K562 (cell line): Measurements from ENCODE around the gene CERS2. TPM values are rescaled to one million over a fixed set of nuclear protein-coding genes. Genes with fewer than 3 reads are reported as not detected.
A peak's percentile ranks its signal among the peaks of the same experiment; 100 is the strongest.

Experiments
- ATAC-seq: fragments of 200-7000 bp; cut with Tn5 transposase; 3 replicates; pipeline ENCODE4 v1.9.1; 2020; ENCODE audit warnings: moderate library complexity
- BruUV-seq: library from RNA; stranded (reverse); fragments of 400-500 nt; replicated peaks from 2 replicates; lab custom pipeline; 2021; lab: Mats Ljungman, UMichigan
- CTCF ChIA-PET: fragments of 300-600 bp; formaldehyde crosslinking; extraction: SDS; loops from one replicate; lab custom pipeline; 2021; ENCODE audit warnings: low intra/inter-chr PET ratio; lab: Yijun Ruan, JAX
- POLR2A ChIA-PET: fragments of 300-600, 350-650 bp; sonication (Branson Sonifier 250); formaldehyde crosslinking; extraction: SDS; loops from one replicate; lab custom pipeline; 2021; ENCODE audit warnings: antibody characterized with exemption, inconsistent platforms; lab: Yijun Ruan, JAX
- DNase-seq, 4 experiments: peaks; one replicate each; pipeline versions ENCODE4 v3.0.0 to v3.0.0-alpha.2; 2011 to 2018; ENCODE audit warnings: low spot score in 3 of 4, mixed read lengths in 3 of 4; ENCODE audit errors: extremely low read depth in 1 of 4
- FAIRE-seq: peaks from 2 replicates; lab custom pipeline; 2011; peaks lifted over from hg19 to GRCh38; lab: Jason Lieb, UNC
- H2AFZ ChIP-seq: 2 replicates; pipeline ENCODE4 v1.6.0; 2011; ENCODE audit warnings: low read depth, low read length, control low read depth, inconsistent platforms
- H3K27ac ChIP-seq: fragments of 200-600 bp; 3 replicates; pipeline ENCODE4 v1.8.0; 2011; ENCODE audit warnings: low read depth, mild to moderate bottlenecking, control low read depth, inconsistent platforms, low read length, moderate library complexity, mixed read lengths; ENCODE audit errors: extremely low read depth
- H3K27me3 ChIP-seq, 2 experiments: fragments of 300-600 bp in 1 of 2; 2 replicates in 1 of 2; 3 replicates in 1 of 2; pipeline versions ENCODE4 v1.6.0 to v1.8.0; 2011; ENCODE audit warnings: inconsistent platforms in 2 of 2, low read length in 2 of 2, mild to moderate bottlenecking in 1 of 2, mixed read lengths in 1 of 2, moderate library complexity in 1 of 2; ENCODE audit not compliant: control insufficient read depth in 2 of 2, insufficient read depth in 2 of 2
- H3K36me3 ChIP-seq: fragments of 300-600 bp; 3 replicates; pipeline ENCODE4 v1.8.0; 2011; ENCODE audit warnings: mild to moderate bottlenecking, low read length, inconsistent platforms; ENCODE audit not compliant: control insufficient read depth, insufficient read depth
- H3K4me1 ChIP-seq, 2 experiments: fragments of 200-600 bp in 1 of 2; replicated peaks in 1 of 2; 2 replicates in 1 of 2; 3 replicates in 1 of 2; pipeline versions ENCODE4 v1.5.1 to v1.8.0; 2011; ENCODE audit warnings: inconsistent platforms in 2 of 2, low read length in 2 of 2, mild to moderate bottlenecking in 1 of 2, mixed read lengths in 1 of 2, moderate library complexity in 1 of 2; ENCODE audit not compliant: control insufficient read depth in 2 of 2, insufficient read depth in 2 of 2
- H3K4me2 ChIP-seq: 2 replicates; pipeline ENCODE4 v1.6.1; 2011; ENCODE audit warnings: low read length, control low read depth, inconsistent platforms, mixed read lengths; ENCODE audit not compliant: insufficient read depth
- H3K4me3 ChIP-seq: fragments of 200-600 bp; sonication (generic), shearing (Covaris generic); 2 replicates; pipeline ENCODE4 v1.5.1; 2016; ENCODE audit warnings: control low read depth, inconsistent platforms
- H3K79me2 ChIP-seq: fragments of 200-600 bp; 3 replicates; pipeline ENCODE4 v1.8.0; 2011; ENCODE audit warnings: low read length, inconsistent platforms; ENCODE audit not compliant: control insufficient read depth, insufficient read depth
- H3K9ac ChIP-seq, 2 experiments: 2 replicates each; pipeline versions ENCODE4 v1.6.0 to v1.6.1; 2011; ENCODE audit warnings: low read depth in 2 of 2, low read length in 2 of 2, control low read depth in 1 of 2, inconsistent platforms in 1 of 2, mild to moderate bottlenecking in 1 of 2, mixed read lengths in 1 of 2; ENCODE audit not compliant: insufficient read depth in 1 of 2
- H3K9me1 ChIP-seq: one replicate; pipeline ENCODE4 v1.6.0; 2011; ENCODE audit warnings: inconsistent platforms, mild to moderate bottlenecking, low read length, moderate library complexity; ENCODE audit not compliant: control insufficient read depth, insufficient read depth
- H3K9me3 ChIP-seq: replicated peaks from 2 replicates; pipeline ENCODE4 v1.5.1; 2011; ENCODE audit warnings: low read depth, low read length, inconsistent platforms; ENCODE audit not compliant: control insufficient read depth, insufficient read depth
- H4K20me1 ChIP-seq: replicated peaks from 2 replicates; pipeline ENCODE4 v1.6.1; 2011; ENCODE audit warnings: low read length, inconsistent platforms, mixed read lengths; ENCODE audit not compliant: control insufficient read depth, insufficient read depth
- DPF2 ChIP-seq: fragments of 450-650 bp; IDR thresholded peaks from 2 replicates; pipeline ENCODE4 v1.6.1; 2016
- NFRKB ChIP-seq: fragments of 450-650 bp; IDR thresholded peaks from 2 replicates; pipeline ENCODE4 v1.6.1; 2016; ENCODE audit warnings: low read depth
- POLR2H ChIP-seq: IDR thresholded peaks from 2 replicates; pipeline ENCODE4 v1.6.1; 2016; ENCODE audit warnings: missing genetic modification characterization, low read depth, mild to moderate bottlenecking, control low read depth, missing compliant biosample characterization, moderate library complexity
- ZKSCAN1 ChIP-seq: fragments of 150-350 bp; IDR thresholded peaks from 2 replicates; pipeline ENCODE4 v1.6.1; 2016; ENCODE audit warnings: low read depth, low read length
- ZNF175 ChIP-seq: fragments of 200-800 bp; sonication (Bioruptor generic); IDR thresholded peaks from 2 replicates; pipeline ENCODE4 v1.6.1; 2016; ENCODE audit warnings: low read depth, mild to moderate bottlenecking, missing genetic modification characterization, missing compliant biosample characterization
- ZNF324 ChIP-seq: fragments of 250-450 bp; sonication (Bioruptor Pico); IDR thresholded peaks from 2 replicates; pipeline ENCODE4 v1.4.0; 2020; ENCODE audit warnings: mild to moderate bottlenecking
- WGBS: fragments of 100-300 bp; shearing (Covaris generic); methylation state at CpG from one replicate; pipeline ENCODE4 v1.1.6; 2016; ENCODE audit warnings: low coverage, mixed read lengths; ENCODE audit not compliant: insufficient coverage; ENCODE audit errors: missing lambda C conversion rate; 5-methylcytosine and 5-hydroxymethylcytosine counted together
- in situ Hi-C: fragments of 300-500 bp; cut with MboI; formaldehyde crosslinking; loops from 4 replicates; pipeline ENCODE4 v1.15.0; 2018; ENCODE audit warnings: inconsistent platforms, mixed read lengths
- intact Hi-C: fragments of 100-400 bp; cut with micrococcal nuclease; formaldehyde crosslinking; loops from 2 replicates; pipeline ENCODE4 v1.14.2; 2022
- polyA plus RNA-seq, 8 experiments: library from polyadenylated mRNA; depleted of rRNA in 4 of 8; stranded (reverse) in 5 of 8; unstranded in 3 of 8; fragments of >200 nt; fragmentation: Nextera tagmentation in 2 of 8; fragmentation: Illumina TruSeq in 1 of 8; extraction: Ambion mirVana in 2 of 8; extraction: Trizol in 1 of 8; gene quantifications; 2 replicates each; pipeline versions ENCODE4 v1.2.1 to v1.2.3, GENCODE V29; 2011 to 2014; ENCODE audit warnings: inconsistent platforms in 1 of 8, missing spikeins in 1 of 8
- total RNA-seq, 7 experiments: library from RNA; depleted of rRNA in 6 of 7; stranded (reverse); fragments of >200 nt in 6 of 7; fragmentation: Illumina TruSeq in 2 of 7; extraction: Trizol in 2 of 7; gene quantifications; 2 replicates each; pipeline versions ENCODE4 v1.2.1 to v1.2.3, GENCODE V29; 2011 to 2021; ENCODE audit warnings: low replicate concordance in 1 of 7

CERS2 gene
- total and polyA plus RNA-seq, 9 of the 15 experiments (the other 6 are each of a cell fraction or from before 2014, with no cell fraction given): 23.4 to 295 (median 132) TPM

GRCh38 chr1:150995460-150995859 lies 20.8 kb upstream of the CERS2 start:
- 43% methylated on average over 4 of the region's 4 CpGs for WGBS
- CTCF ChIA-PET: interaction anchor here (0.6 to 2.6 kb wide), 6 partner anchors 373 to 841 kb away, joined by 3 to 9 read pairs (median 3); no protein-coding TSS in a partner anchor
- Histone ChIP-seq H4K20me1 (no peaks in the 10 kb centered on the region), H3K27me3 (no peaks in the 10 kb centered on the region), H3K4me3 (no peak overlapping the region), H3K9me3 (no peaks in the 10 kb centered on the region), H3K9me1 (no peaks in the 10 kb centered on the region), H3K27ac (no peak overlapping the region), H3K9ac (no peak overlapping the region; a peak in 1 of 4 replicates), H3K4me1 (peaks cover 23 to 28% of the 10 kb centered on the region in 2 experiments; a peak in 4 of 5 replicates), H3K36me3 (peaks cover 11% of the 10 kb centered on the region; the same call in 2 of the 3 replicates), H2AFZ (peak overlapping the region; percentile 34; the same call in 1 of the 2 replicates), H3K79me2 (no peaks in the 10 kb centered on the region), H3K4me2 (peak overlapping the region; percentile 18; the same call in 1 of the 2 replicates)
- POLR2A ChIA-PET: interaction anchor here (0.6 to 3.6 kb wide), 4 partner anchors 9 to 416 kb away, joined by 3 to 22 read pairs (median 12); partner anchors contain the start of genes ANXA9, MCL1 and MINDY1
- no peak for FAIRE-seq
- intact Hi-C loops: loop anchor here (5.0 to 10.0 kb wide), 3 partner anchors 161 to 738 kb away; partner anchors contain the start of gene CA14
- DNase-seq: no peak
- in situ Hi-C loops: loop anchor here (5.0 to 10.0 kb wide), 2 partner anchors 431 to 738 kb away; partner anchors contain the start of gene CA14
- TF ChIP-seq ZKSCAN1: no peak
- no peak for TF ChIP-seq DPF2
- TF ChIP-seq NFRKB: no peak
- TF ChIP-seq ZNF175 (CRISPR knock-in tag): no peak
- no peak for TF ChIP-seq ZNF324 (CRISPR knock-in tag)
- TF ChIP-seq POLR2H (tag): no peak
- ATAC-seq: no peak
- BruUV-seq: no TSS peak
